CD4-positive, alpha-beta T cell treated with Interleukin-17A for 1 hour (primary cell): ENCODE data around the gene PYHIN1.

Source experiments
- DNase-seq: peaks from one replicate; pipeline ENCODE4 v3.0.0-alpha.2; 2020

PYHIN1 gene

DNA sequence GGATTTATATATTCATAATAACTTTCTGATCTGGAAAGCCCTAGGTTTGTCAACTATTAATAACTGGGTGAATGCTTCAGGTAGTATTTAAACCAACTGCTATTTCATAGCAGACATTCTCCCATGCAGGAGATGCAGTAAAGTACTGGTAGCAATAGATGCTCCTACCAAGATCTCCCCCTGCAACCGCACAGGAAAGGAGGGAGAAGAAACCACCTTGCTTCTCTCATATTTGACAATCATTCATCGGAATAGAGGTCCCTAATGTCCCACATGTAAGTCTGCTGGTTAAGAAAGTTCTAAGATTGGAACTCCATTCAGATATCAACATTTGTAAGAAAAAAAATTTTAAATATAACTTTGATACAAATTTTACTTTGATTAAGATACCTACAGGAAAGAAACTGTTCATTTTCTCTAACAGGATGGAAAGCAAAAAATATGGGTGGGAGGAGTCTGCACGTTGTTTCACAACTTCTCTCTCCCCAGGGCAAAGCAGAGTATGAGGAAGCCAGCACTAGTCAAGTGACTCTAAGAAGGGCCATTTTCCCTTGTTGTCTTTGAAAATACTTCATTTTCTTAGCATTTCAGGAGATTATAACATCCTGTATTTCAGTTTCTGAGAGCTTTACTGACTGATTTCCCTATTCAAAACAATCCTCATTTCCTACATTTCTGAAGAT is at the start of gene PYHIN1:
TSS of gene PYHIN1 (plus strand) at position 498 of the 683 bp plus-strand sequence. CDS start 5,359 bp downstream, outside the sequence.
- DNase-seq = peak; percentile 68

DNA sequence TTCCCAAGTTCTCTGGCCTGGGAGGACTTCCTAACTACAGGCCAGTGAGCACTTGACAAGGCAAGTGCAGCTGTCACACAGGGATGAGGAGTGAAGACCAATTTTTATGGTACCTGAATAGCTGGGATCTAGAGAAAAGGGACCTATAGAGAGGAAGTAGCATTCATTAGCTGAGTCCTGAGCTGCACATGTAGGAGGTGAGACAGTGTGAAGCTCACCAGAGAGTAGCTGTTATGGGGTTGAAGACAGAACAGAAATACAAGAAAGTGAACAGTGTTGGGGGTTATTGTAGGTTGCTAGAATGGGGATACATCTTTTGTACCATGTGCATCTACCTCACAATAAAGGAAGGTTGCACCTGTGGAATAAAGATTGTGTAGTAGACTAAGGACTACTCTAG is 37.7 kb upstream of the PYHIN1 start:
- DNase-seq = no peak

DNA sequence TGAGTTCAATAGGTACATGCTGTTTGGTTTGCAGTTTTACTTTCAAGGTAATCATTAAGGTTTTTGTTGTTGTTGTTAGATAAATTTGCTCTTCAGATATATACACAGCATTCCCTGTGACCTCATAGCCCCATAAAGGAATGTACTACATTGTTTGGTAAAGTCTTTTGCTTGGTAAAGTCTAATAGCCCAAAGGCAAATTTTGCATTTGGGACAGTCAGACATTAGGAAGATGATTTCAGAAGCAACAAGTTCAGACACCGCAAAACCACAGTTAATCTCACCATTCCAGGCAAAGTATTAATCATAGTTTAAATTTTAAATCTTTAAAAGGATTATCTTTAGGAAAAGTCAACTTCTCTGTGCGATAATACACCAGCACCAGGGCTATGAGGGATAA is 32.6 kb upstream of the PYHIN1 start:
- DNase-seq = no peak

DNA sequence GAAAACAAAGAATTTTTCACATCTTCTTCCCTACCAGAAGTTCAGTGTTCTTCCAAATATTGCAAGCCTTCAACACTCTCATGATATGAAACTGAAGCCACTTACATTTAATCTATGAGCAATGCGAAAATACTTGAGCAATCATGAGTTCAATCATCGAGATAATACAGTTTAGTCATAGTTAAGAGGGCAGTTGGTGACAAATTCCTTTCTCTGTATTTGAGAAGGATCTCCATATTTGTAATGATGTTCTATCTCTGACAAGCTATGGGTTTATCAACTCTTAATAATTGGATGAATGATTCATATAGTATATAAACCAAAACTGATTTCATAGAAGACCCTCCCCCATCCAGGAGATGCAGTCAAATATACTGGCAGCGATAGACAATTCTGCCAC is 29.7 kb upstream of the PYHIN1 start:
- DNase-seq = no peak

DNA sequence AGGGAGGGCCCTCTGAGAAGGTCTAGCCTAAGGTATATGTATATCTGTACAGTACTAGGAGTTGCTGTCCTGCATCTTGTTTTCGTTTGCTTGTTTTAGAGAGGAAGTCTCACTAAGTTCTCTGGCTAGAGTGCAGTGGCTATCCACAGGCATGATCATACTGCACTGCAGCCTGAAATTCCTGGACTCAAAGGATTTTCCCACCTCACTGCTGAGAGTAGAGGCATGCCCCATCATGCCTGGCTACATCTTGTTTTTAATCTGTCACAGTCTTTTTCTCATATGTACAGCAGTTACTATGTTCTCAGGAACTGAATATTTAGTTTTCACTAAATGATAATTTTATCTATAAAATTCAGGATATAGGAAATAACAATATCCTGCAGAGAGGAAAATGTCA is 15.3 kb upstream of the PYHIN1 start:
- no peak for DNase-seq

DNA sequence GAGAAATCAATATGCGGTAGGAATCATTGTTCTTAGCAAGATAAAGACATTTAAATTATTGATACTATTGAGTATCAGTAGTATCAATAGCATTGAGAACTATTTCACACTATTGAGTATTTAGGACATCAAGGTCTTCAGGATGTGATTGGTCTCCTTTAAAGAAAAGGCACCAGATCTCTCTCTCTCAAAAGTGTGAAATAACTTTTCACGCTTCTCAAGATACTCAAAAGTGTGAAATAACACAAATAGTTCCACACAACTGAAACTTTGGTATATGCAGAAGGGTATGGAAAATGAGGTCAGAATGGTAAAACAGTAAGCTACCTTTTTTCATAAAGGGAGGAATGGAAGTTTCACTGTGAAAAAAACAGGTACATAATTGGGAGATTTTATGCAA is 6.7 kb upstream of the PYHIN1 start:
- DNase-seq = peak; percentile 45

DNA sequence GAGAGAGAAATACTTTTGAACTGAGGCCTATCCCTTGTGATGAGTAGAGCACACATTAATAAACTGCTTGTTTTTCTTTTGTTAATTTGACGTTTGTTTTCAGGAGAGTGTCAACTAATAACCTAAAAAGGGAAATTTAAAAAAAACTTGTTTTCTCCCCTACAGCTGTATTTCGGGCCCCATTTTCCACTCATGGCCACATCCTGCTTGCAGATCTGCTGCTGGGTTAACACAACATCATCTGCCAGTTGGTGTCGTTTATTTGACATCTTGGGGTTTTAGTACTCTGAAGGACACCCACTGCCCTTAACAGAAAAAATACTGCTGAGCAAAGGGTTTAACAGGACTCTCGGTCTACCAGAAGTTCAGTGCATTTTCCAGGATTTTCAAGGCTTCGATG is 848 bp upstream of the PYHIN1 start:
- peak; percentile 75 for DNase-seq

DNA sequence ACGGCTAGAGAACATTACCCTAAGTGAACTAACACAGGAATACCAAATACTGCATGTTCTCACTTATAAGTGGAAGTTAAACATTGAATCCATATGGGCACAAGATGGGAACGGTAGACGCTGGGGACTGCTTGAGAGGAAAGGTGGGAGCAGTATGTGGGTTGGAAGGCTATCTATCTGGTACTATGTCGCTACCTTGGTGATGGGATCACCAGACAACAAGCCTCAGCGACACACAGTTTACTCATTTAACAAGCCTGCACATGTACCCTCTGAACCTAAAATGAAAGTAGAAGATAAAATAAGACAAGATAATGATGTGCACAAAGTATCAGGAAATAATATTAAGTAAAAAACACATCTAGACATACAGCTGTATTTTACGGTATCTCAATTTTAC is 819 bp downstream of the PYHIN1 start:
- peak; percentile 48 for DNase-seq

DNA sequence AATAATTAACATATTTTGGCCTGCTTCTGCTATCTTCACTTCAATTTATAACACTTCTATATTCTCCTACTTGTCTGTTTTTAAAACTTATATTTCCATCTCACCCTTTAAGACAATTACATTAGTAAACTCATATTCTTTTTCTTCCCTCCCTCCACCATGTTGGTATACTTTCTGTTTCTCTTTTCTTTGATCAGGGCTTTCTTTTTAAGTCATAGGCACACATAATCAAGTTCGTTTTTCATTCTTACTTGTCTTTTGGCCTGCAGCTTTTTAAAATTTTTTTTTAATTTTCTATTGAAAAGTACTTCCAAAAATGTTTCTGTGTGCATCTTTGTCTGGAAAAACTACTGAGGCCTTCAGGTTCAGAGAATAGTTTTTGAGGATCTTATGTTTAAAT is 2.3 kb downstream of the PYHIN1 start:
- peak; percentile 41 for DNase-seq

DNA sequence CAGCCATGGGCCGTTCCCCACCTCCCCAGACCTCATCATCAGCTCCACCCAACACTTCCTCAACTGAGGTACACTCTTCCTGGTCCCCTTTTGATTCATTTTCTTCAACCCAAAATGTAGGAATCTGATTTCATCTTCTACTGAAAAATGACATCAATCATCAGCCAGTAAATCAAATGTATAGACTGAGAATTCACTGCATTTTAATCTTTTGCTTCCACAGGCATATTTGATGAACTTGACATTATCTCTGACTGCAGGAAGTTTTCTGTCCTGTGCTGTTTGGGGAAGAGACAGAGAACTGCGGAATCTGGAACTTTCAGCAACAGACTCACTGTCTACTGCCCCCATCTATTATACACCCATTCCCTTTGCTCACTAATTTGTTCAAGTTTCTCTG is 7.8 kb downstream of the PYHIN1 start:
- no peak for DNase-seq

DNA sequence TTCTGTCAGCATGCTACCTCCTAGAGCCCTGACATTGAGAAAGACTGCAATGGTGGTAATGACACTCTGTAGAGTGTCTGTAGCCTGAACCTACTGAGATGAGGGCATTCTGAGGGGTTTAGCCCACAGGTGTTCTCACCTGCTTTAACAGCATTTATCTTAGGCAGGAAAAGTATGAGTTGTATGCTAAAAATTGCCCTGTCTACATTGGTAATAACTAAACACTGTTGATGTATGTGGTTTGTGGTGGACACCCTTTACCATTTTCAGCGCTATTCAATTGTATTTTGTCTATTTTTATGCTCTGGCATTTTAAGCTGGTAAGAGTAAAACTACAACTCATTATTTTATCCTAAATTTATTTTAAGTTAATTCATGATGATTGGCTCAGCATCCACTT is 10.0 kb downstream of the PYHIN1 start:
- DNase-seq = no peak

DNA sequence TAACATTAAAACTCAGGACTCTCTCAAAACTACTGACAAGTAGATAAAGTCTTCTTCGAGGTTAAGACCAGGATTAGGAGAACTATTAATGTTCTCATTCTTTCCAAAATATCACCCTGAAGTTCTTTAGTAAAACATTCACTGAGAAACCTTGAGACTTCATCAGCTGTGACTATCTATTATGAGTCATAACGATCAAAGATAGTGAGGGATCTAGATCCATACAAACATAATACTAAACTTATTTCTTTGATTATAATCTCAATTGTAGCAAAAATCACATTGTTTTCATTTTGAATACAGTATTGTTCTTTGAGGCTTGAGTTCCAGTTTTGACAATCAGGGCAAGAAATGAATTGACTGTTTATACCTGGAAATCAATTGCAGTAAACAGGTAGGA is 11.1 kb downstream of the PYHIN1 start:
- no peak for DNase-seq

DNA sequence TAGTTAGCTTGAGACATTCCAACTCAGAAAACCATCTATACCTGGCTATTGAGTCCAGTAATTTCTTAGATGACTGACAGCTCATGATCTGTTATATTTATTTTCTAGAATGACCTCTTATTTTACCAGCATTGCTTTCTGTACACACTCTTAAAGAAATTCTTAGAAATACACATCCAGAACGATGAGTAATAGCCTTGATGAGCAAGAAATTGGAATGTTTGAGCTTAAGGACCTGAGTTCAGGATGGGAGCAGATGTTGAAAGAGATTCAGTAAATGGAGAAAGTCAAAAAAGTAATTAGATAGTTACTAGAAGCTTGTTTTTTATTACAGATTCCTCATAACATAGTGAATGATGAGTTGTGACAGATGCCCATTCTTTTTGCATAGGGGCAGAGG is 11.7 kb downstream of the PYHIN1 start:
- DNase-seq = no peak

DNA sequence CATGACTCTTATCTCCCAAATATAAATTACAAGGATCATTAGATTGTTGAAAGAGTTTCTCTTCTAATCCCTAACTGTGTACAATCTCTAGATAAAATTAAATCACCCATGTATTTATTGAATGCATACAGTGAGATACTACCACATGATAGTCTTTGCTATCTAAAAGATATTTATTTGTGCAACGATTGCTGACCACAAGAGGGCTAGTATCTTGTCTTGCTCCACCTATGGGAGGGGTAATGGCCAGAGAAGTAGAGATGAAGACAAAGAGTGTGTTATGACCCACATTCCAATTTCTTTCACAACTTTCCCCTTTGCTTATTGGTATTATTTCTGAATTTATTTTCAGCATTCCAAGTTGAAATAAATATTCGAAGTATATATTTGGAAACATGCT is 13.7 kb downstream of the PYHIN1 start:
- DNase-seq = no peak

DNA sequence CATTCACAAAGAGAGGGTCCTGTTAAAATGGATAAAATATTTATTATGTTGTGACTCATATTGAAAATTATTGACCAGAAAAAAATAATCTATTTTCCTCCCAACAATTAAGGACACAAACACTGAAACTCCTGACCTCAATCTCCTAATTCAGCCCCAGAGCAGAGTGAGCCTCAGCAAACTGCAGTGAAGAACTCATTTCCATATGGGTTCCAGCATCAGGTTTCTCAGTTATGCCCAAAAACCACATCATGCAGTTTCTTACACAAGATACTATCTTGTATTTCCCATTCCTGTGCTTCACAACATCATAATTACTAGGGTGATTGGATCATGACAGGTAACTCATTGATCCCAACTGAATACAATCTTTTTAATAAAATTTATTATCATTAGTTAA is 15.4 kb downstream of the PYHIN1 start:
- DNase-seq = no peak

DNA sequence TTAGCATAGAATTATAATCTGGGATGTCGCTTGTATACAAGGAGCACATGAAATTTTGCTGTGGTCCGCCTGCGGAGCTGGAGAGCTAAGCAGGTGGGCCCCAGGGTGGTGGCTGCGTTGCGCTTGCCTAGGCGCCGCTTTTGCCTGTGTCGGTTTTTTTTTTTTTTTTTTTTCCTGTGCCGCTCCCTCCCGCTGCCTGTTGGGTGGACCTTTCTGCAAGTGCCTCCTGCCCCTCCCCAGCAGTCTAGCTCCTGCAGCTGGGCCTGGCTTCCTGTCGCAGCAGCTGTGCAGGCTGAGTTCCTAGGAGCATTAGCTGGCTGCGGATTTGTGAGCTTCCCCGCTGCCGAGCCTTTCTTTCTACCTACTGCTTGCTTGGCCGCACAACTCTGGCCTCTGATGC is 20.6 kb downstream of the PYHIN1 start:
- no peak for DNase-seq

DNA sequence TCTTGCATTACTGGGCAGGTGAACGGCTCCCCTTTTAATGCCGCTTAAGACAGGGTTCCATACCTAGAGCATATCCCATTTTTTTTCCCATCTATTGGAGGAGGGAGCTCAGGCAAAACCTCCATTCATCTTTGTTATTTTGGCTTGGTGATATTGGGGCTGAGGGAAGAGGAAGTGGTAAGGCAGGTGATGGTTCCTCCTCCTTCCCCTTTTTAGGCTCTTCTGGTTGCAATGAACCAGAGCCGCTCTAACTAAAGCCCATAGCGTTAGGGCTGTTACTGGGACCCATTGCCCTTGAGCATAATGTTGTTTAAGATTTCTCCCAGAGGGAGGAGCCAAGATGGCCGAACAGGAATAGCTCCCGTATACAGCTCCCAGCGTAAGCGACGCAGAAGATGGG is 21.1 kb downstream of the PYHIN1 start:
- no peak for DNase-seq

DNA sequence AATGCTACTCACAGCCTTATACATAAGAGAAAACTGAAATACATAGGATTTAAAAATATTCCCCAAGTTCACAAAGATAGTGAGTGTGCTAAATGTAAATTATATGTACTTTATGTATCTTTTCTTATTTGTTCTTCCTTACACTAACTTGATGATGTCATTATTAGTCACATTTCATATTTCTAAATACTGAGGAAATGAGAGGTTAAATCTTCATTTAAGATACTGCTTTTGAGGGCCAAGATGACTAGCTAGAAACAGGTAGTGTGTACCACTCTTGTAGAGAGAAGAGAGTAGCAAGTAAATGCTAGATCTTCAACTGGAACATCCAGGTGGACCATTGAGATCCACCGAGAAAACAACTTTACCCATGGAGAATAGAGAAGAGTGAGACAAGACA is 29.8 kb downstream of the PYHIN1 start:
- no peak for DNase-seq

DNA sequence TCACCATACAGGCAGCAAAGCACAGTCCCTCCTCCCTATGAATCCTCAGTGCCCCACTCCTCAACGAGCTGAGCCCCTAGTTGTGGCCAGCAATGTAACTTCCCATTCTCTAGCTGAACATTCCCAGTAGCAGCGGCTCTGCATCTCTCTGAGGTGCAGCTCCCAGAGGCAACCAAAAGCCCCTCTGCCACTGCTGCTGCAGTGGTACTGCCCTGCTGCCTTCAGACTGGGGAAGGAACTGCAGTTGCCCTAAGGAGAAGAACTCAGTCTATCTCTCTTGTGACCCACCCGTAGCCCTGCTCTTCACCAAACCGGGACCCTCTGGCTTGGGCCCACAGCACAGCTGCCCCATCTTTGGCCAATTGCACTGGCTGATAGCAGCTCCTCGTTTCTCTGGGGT is 31.6 kb downstream of the PYHIN1 start:
- no peak for DNase-seq

DNA sequence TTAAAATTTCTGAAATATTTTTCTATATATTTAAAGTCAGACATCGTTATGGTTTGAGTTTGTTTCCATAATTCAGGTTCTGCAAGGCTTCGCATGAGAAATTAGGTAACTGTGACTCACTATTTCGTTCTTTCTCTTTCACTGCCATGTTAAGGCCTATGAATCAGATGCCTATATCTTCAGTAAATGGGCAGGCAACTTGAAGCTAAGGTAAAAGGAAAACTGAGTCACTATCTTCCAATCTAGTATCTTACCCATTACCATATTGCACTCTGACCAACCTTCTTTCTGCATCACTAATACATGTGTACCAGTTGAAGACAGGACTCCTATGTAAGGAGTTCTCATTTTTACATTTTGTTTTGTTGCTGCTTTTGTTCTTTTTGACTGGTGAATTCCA is 37.8 kb downstream of the PYHIN1 start:
- DNase-seq = no peak

DNA sequence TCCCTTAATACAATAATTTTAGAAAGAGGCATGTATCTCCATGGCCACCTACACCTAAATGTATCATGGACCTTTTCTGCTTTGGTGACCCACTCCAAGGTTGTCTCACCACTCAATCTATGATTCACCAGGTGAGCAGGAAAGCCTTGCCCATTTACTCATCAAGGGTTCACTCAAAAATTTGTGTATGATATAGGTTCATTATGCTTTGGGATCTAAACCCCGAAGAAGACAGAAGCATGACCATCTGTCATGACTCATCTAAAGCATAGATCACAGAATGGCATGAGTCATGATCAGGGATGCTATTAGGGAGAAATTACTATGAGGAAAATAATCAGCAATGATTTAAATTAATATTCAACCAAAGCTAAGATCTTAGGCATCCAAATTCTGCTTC is 38.5 kb downstream of the PYHIN1 start:
- no peak for DNase-seq

DNA sequence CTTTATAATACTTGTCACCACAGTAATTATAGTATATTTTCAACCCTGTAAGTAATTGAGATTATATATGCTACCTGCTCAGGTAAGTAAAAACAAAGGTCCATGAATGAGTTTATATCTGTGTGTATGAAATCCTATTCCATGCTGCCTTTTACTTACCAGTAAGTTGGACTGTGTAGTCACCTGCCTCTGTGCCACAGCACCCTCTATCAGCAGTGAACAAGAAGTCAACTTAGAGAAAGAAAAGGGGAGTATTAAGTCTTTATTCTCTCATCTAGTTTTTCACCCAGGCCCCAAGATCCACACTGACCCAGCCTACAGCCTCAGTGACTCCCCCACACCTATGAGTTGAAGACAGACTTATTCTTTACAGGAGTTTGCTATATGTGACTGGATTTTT is 41.5 kb downstream of the PYHIN1 start:
- peak; percentile 18 for DNase-seq

DNA sequence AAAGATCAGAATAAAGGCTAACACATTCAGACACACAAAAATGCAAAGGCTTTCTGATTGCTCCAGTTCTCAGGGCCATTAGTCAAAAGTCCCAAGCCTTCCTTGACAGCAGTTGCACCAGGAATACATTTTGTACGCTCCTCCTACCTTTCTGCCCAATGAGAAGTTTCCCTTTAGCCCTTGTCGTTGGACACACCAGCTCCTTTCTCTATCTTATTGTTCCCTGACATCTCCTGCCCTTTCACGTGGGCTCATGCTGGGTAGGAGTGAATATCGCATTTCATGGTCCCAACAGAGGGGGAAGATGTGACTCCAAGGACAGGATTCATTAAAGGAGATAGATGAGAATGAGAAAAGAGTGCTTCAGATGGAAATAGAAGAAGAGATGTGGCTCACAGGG is 44.9 kb downstream of the PYHIN1 start:
- no peak for DNase-seq

DNA sequence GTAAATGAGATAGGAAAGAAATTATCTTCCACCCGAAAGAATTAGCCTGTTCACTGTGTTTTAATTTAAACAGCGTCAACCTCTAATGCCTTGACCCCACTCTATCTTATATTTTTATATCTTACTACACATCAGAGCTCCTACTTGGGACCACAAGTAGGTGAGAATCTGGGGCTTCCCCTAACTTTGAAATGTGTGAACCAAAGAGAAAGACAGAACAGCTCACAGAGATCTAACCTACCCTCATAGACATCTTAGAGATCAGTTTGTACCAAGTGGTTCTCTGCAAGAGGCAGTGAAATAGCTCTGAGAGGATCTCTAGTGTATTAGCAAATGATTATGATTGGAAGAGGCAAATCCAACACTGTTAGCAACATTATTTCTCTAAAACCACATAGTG is 47.4 kb downstream of the PYHIN1 start:
- DNase-seq = peak; percentile 50

DNA sequence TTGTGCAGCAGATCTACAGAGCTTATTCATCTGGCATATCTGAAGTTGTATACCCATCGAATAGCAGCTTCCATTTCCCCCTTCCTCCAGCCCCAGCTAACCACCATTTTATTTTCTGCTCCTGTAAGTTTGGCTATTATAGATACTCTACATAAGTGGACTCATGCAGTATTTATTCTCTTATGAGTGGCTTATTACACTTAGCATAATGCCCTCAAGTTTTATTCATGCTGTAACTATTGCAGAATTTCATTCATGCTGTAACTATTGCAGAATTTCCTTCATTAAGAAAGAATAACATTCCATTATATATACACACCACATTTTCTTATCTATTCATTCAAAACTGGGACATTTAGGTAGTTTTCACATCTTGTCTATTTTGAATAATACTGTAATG is 47.9 kb downstream of the PYHIN1 start:
- no peak for DNase-seq

DNA sequence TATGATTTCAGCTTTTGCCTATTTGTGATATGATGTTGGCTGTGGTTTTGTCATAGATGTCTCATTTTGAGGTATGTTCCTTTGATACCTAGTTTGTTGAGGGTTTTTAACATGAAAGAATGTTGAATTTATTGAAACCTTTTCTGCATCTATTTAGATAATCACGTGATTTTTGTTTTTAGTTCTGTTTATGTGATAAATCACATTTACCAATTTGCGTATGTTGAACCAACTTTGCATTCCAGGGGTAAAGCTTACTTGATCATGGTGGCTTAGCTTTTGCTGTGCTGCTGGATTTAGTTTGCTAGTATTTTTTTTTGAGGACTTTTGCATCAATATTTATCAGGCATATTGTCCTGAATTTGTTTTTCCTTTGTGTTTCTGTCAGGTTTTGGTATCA is 51.9 kb downstream of the PYHIN1 start:
- no peak for DNase-seq
